Measurements from ENCODE around the gene RHBDL2.

DNA sequence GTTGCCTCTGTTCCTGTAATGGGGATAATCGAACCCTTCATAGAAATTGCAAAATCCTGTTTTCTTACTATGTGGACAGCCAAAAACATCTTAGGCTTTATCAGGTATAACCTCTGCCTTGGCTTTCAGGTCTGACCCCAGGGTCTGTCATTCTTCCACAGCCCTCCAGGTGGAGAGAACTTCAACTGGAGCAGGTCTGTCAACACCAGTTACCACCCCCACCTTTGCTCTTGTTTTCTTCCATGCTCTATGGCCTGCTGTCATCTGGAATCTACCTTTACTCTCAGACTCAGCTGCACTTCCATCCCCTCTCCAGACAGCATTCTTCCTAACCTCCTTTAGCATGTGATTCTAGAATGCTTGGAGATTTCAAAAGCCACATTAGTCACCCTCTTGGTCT is 49.9 kb downstream of the RHBDL2 start:
- TF ChIP-seq, protein P1, sequence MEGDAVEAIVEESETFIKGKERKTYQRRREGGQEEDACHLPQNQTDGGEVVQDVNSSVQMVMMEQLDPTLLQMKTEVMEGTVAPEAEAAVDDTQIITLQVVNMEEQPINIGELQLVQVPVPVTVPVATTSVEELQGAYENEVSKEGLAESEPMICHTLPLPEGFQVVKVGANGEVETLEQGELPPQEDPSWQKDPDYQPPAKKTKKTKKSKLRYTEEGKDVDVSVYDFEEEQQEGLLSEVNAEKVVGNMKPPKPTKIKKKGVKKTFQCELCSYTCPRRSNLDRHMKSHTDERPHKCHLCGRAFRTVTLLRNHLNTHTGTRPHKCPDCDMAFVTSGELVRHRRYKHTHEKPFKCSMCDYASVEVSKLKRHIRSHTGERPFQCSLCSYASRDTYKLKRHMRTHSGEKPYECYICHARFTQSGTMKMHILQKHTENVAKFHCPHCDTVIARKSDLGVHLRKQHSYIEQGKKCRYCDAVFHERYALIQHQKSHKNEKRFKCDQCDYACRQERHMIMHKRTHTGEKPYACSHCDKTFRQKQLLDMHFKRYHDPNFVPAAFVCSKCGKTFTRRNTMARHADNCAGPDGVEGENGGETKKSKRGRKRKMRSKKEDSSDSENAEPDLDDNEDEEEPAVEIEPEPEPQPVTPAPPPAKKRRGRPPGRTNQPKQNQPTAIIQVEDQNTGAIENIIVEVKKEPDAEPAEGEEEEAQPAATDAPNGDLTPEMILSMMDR (IDR thresholded peaks at IDR 0.05), result no peak
- TF ChIP-seq ZFX (IDR thresholded peaks at IDR 0.05; ENCODE audit: borderline replicate concordance), result no peak

Measured in 22Rv1 (cell line).